Stimulated activated CD8-positive, alpha-beta memory T cell treated with anti-CD3 and anti-CD28 coated beads, Interleukin-7, amount 100 ng/mL, for 1 hour (primary cell): ENCODE results near the gene ST6GAL1.

ENCODE experiments used
- DNase-seq, 2 donors: peaks; one replicate each; pipeline ENCODE4 v3.0.0-alpha.2; 2020; ENCODE audit warnings: low read depth in 2 of 2

ST6GAL1 gene

GRCh38 chr3:187112934-187113793, 182.8 kb downstream of the ST6GAL1 start:
- no peak for DNase-seq

- no peak for DNase-seq
These were observed 184.2 kb downstream of the ST6GAL1 start for GRCh38 chr3:187114511-187114910.

GRCh38 chr3:187120326-187120725, 190.0 kb downstream of the ST6GAL1 start:
- DNase-seq = no peak

- DNase-seq = no peak
These were observed 191.9 kb downstream of the ST6GAL1 start for GRCh38 chr3:187122261-187122660.

GRCh38 chr3:187125319-187126031, 195.1 kb downstream of the ST6GAL1 start:
- DNase-seq = no peak
